Suprapubic skin (tissue), 3 donors: Measurements from ENCODE around the gene C1QTNF5.

Source experiments
- CTCF ChIP-seq, 2 donors: fragments of 200-600 bp in 1 of 2; fragments of 450-650 bp in 1 of 2; sonication (generic) in 1 of 2; IDR thresholded peaks; one replicate each; pipeline ENCODE4 v1.5.1; 2016 to 2019; ENCODE audit warnings: antibody characterized with exemption in 2 of 2, mild to moderate bottlenecking in 1 of 2, moderate library complexity in 1 of 2
- POLR2AphosphoS5 ChIP-seq, 3 donors: sonication (generic); formaldehyde crosslinking; IDR thresholded peaks; one replicate each; pipeline ENCODE4 v1.6.1; 2017; ENCODE audit warnings: antibody characterized with exemption in 3 of 3

DNA sequence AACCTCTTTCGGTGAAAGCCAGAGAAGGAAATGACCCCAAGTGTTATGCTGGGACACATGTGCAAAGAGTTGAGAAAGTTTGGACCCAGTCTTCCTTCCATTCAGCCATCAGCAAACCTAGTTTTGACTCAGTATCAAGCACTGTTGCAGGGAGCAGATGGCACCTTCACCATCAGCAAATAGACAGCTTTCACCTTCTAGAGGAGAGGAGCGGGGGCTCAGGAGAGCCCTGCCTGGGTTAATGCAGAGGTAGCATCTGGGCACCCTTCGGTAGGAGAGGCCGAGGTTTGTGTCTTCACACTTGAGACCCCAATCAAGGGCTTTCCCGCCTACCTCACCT, 22.0 kb upstream of the C1QTNF5 start:
- no peak for TF ChIP-seq CTCF (IDR thresholded peaks at IDR 0.05)
- no peak for TF ChIP-seq POLR2AphosphoS5 (IDR thresholded peaks at IDR 0.05)
